ENCODE data around the gene ZBTB32. TPM values are rescaled to one million over a fixed set of nuclear protein-coding genes. Genes with fewer than 3 reads are reported as not detected.

ZBTB32 gene
- total RNA-seq, 1 experiment from 2014 or later: 0.13 TPM

DNA sequence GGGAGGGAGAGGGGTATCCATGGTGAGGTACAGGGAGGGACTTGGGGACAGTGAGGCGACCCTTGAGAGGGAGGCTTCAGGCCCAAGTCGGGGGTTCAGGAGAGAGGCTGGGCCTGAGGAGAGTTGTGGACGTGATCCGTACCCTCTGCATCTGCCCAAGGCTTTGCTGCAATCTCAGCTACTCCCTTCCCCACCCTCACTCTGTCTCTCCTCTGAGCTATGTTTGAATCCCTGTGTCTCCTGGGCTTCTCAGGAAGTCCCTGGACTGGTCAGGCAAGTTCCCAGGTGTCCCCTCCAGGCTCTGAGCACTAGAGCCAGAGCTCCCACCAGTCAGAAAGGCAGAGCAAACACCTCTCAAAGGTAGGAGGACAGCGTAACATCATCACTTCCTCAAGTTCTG, 45.8 kb downstream of the ZBTB32 start:
- Histone ChIP-seq H3K18ac (ENCODE audit: insufficient read length, low read depth, low read length) (no peak overlapping the region), H3K56ac (ENCODE audit: insufficient read length, low read depth, low read length) (no peak overlapping the region), H4K5ac (ENCODE audit: insufficient read length, low read depth, low read length) (no peak overlapping the region), H3K9me3 (ENCODE audit: control insufficient read depth, low read depth, low read length) (no peaks in the 10 kb centered on the region), H3K79me2 (ENCODE audit: insufficient read depth, low read length) (no peaks in the 10 kb centered on the region), H3T11ph (ENCODE audit: low read length) (no peak overlapping the region), H4K8ac (replicated peaks; ENCODE audit: insufficient read length, low read depth, low read length) (no peak overlapping the region), H3K4me2 (ENCODE audit: insufficient read depth, insufficient read length, low read length) (no peak overlapping the region), H2BK20ac (ENCODE audit: low read depth, low read length, poor library complexity, severe bottlenecking) (no peak overlapping the region), H3K27ac (ENCODE audit: insufficient read length, low read depth, low read length) (no peak overlapping the region), H3K27me3 (ENCODE audit: insufficient read depth, low read length) (no peaks in the 10 kb centered on the region), H2BK120ac (ENCODE audit: low read depth, low read length, poor library complexity, severe bottlenecking) (no peak overlapping the region), H2AK5ac (ENCODE audit: insufficient read length, low read length) (no peak overlapping the region), H3K4me1 (ENCODE audit: insufficient read depth, low read length) (peaks cover 4% of the 10 kb centered on the region; the same call in 1 of the 2 replicates), H3K4ac (ENCODE audit: low read depth, low read length) (no peak overlapping the region), H2BK12ac (ENCODE audit: insufficient read length, low read depth, low read length) (no peak overlapping the region), H4K20me1 (ENCODE audit: control insufficient read depth, insufficient read depth, insufficient read length) (no peaks in the 10 kb centered on the region), H3K23ac (ENCODE audit: insufficient read length, low read depth, low read length) (no peak overlapping the region), H3K14ac (ENCODE audit: insufficient read depth, low read length) (no peak overlapping the region), H2BK15ac (ENCODE audit: low read depth, low read length) (no peak overlapping the region), H2BK5ac (ENCODE audit: insufficient read length, low read length) (no peak overlapping the region), H3K79me1 (ENCODE audit: insufficient read depth, low read depth, low read length, poor library complexity, severe bottlenecking) (peaks cover 3% of the 10 kb centered on the region), H3K23me2 (ENCODE audit: insufficient read length, low read depth, low read length, poor library complexity, severe bottlenecking) (peaks cover 10% of the 10 kb centered on the region), H3K9ac (ENCODE audit: extremely low read depth, insufficient read length, low read length) (no peak overlapping the region), H4K91ac (ENCODE audit: insufficient read length, low read depth, low read length) (no peak overlapping the region), H2AFZ (ENCODE audit: low read length) (no peak overlapping the region)
- H3K4me1 Mint-ChIP-seq: peaks cover 17 to 24% of the 10 kb centered on the region in 2 experiments
- DNase-seq: no peak
- no peak overlapping the region for H3K27ac Mint-ChIP-seq
- peaks cover 0 to 8% (median 6%) of the 10 kb centered on the region in 3 experiments; a peak in 3 of 7 replicates for H3K36me3 Mint-ChIP-seq (ENCODE audit: insufficient read depth in 1 of 3, low read depth in 3 of 3)
- peaks cover 3% of the 10 kb centered on the region for H3K27me3 Mint-ChIP-seq (ENCODE audit: low read depth)
- TF ChIP-seq, protein P1, sequence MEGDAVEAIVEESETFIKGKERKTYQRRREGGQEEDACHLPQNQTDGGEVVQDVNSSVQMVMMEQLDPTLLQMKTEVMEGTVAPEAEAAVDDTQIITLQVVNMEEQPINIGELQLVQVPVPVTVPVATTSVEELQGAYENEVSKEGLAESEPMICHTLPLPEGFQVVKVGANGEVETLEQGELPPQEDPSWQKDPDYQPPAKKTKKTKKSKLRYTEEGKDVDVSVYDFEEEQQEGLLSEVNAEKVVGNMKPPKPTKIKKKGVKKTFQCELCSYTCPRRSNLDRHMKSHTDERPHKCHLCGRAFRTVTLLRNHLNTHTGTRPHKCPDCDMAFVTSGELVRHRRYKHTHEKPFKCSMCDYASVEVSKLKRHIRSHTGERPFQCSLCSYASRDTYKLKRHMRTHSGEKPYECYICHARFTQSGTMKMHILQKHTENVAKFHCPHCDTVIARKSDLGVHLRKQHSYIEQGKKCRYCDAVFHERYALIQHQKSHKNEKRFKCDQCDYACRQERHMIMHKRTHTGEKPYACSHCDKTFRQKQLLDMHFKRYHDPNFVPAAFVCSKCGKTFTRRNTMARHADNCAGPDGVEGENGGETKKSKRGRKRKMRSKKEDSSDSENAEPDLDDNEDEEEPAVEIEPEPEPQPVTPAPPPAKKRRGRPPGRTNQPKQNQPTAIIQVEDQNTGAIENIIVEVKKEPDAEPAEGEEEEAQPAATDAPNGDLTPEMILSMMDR (conservative IDR thresholded peaks at IDR 0.05): no peak
- WGBS (ENCODE audit: extremely low coverage, insufficient read length, low lambda C conversion rate): no CpG with 5 or more reads among the region's 5 CpGs
- no peaks in the 10 kb centered on the region for H3K9me3 Mint-ChIP-seq
- no peak overlapping the region; a peak in 1 of 5 replicates for H3K4me3 Mint-ChIP-seq

Measured in H9 (cell line).